ENCODE results near the gene IER2.
"Not testable (repeated sequence)": the region's sequence is repeated elsewhere in the genome, so short reads cannot be mapped to it uniquely, and the experiment has no call there.

Gene IER2

DNA sequence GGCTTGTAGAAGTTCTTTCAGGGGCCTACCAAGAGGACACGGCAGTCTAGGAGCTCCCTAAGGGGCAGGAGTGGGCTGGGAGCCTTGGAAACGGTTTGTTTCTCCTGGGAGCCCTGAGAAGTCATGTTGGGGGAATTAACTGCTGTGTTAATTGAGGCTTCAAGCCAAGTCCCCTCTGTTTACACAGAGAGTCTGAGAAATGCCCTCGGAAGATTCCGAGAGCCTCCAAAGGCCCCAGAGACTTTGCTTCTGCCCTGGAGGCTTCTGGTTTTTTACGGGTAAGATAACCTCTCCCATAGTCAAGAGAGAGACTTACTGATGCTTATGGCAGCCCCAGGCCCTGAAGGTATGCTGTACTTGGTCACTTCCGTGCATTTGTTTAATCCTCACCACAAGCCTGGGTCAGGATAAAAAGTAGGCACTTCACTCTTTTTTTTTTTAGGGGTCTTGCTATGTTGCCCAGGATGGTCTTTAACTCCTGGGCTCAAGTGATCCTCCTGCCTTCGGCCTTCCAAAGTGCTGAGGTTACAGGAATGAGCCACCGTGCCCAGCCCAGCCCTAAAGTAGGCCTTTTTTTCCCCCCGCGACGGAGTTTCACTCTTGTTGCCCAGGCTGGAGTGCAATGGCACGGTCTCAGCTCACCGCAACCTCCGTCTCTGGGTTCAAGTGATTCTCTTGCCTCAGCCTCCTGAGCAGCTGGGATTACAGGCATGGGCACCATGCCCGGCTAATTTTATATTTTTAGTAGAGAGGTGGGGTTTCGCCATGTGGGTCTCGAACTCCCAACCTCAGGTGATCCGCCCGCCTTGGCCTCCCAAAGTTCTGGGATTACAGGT is 15.2 kb downstream of the IER2 start:
- no peak for DNase-seq

GRCh38 chr19:13166151-13166550 is 15.9 kb downstream of the IER2 start:
- not testable (repeated sequence) for DNase-seq

DNA sequence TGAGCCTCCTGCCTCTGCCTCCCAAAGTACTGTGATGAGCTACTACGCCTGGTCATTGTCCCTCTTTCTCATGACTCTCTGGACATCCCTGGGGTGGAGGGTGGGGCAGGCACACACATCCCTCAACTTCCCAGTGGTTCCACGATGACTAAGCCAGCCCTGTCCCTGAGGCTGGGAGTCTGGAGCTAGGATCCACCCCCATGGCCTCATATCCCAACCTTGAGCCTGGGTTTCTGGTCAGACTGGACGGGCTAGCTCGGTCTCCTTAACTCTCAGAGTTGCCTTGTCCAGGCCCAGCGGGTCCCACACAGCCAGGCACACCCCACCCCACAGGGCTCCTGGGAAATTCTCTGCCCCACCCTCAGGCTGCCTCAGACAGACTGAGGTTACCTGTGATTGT is 19.6 kb downstream of the IER2 start:
- no peak for DNase-seq

DNA sequence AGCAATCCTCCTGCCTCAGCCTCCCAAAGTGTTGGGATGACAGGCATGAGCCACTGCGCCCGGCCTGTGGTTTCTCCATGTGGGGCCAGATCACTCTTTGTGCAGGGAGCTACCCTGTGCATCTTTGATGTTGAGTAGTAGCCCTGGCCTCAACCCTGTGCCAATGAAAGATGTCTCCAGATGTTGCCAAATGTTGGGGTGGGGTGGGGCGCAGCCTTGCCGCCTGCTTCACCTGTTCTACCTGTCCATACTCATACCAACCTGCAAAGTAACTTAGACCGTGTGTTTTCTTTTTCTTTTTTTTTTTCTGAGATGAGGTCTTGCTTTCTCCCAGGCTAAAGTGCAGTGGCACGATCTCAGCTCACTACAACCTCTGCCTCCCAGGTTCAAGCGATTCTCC is 20.9 kb downstream of the IER2 start:
- DNase-seq, result no peak

GRCh38 chr19:13172346-13173138 is 22.3 kb downstream of the IER2 start:
- no peak for DNase-seq

DNA sequence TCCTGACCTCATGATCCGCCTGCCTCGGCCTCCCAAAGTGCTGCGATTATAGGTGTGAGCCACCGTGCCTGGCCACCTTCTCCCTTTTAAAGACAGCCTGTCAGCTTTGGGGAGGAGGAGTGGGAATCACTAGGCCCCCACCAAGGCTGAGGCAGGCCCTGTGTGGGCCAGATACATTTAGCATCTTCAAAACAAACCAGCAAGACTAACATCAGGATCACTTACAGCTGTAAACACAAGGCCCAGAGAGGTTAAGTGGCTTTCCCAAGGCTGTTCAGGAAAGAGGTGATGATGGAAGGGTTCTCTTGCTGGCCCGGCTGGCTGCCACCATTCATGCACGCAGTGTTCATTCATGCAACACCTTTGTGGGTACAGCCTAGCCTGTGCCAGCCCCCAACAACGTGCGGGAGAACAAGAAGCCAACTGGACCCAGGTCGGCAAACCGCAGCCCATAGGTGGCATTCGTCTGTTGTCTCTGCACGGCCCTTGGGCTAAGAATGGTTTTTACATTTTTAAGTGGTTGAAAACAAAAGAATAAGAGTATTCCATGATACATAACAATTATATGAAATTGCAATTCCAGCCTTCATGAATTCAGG is 23.0 kb downstream of the IER2 start:
- DNase-seq, result no peak

GRCh38 chr19:13176345-13176744 is 26.1 kb downstream of the IER2 start:
- DNase-seq, result no peak

GRCh38 chr19:13177584-13177983 is 27.4 kb downstream of the IER2 start:
- not testable (repeated sequence) for DNase-seq

GRCh38 chr19:13178291-13178690 is 28.1 kb downstream of the IER2 start:
- not testable (repeated sequence) for DNase-seq

- no peak for DNase-seq
Measured at GRCh38 chr19:13181747-13182388, 31.7 kb downstream of the IER2 start.

- not testable (repeated sequence) for DNase-seq
Measured at GRCh38 chr19:13184926-13185325, 34.7 kb downstream of the IER2 start.

DNA sequence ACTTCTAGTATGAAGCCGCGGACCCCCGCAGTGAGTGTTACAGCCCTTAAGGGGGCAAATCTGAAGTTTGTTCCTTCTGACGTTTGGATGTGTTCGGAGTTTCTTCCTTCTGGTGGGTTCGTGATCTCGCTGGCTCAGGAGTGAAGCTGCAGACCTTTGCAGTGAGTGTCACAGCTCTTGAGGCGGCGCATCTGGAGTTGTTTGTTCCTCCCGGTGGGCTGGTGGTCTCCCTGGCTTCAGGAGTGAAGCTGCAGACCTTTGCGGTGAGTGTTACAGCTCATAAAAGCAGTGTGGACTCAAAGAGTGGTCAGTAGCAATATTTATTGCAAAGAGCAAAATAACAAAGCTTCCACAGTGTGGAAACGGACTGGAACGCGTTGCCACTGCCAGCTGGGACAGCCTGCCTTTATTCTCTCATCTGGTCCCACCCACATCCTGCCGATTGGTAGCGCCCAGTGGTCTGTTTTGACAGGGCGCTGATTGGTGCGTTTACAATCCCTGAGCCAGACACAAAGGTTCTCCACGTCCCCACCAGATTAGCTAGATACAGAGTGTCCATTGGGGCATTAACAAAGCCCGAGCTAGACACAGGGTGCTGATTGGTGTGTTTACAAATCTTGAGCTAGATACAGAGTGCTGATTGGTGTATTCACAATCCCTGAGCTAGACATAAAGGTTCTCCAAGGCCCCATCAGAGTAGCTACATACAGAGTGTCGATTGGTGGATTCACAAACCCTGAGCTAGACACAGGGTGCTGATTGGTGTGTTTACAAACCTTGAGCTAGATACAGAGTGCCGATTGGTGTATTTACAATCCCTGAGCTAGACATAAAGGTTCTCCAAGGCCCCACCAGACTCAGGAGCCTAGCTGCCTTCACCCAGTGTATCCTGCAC is 35.8 kb downstream of the IER2 start:
- DNase-seq, result not testable (repeated sequence)

GRCh38 chr19:13186688-13187087 is 36.5 kb downstream of the IER2 start:
- DNase-seq, result not testable (repeated sequence)

- no peak for DNase-seq
Measured at GRCh38 chr19:13187419-13187818, 37.2 kb downstream of the IER2 start.

- no peak for DNase-seq
Measured at GRCh38 chr19:13189600-13189999, 39.4 kb downstream of the IER2 start.

- DNase-seq, result no peak
Measured at GRCh38 chr19:13190781-13191540, 40.8 kb downstream of the IER2 start.

DNA sequence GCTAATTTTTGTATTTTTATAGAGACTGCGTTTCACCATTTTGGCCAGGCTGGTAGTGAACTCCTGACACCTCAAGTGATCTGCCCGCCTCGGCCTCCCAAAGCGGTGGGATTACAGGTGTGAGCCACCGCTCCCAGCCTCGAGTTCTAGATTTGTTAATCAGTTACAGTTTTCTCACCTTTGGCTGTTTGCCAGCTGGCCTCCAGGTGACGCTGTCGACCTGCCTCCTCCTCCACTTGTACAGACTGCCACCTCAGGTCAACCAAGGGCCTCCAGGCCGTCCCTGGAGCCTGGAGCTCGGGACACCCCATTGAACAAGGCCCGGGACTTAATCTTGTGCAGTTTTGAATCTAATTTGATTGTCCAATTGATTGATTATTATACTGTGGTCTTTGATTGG is 45.5 kb downstream of the IER2 start:
- DNase-seq, result no peak

GRCh38 chr19:13198634-13199033 is 48.4 kb downstream of the IER2 start:
- DNase-seq, result no peak

GRCh38 chr19:13202112-13202511 is 51.9 kb downstream of the IER2 start:
- DNase-seq, result not testable (repeated sequence)
